HFFc6 (cell line): ENCODE results near the gene UFC1. TPM values are rescaled to one million over a fixed set of nuclear protein-coding genes. Genes with fewer than 3 reads are reported as not detected.

ENCODE experiments used
- DNase-seq: peaks from one replicate; pipeline ENCODE4 v3.0.0-alpha.2; 2018
- H3K27ac Mint-ChIP-seq: 2 replicates; pipeline ENCODE4 v1.8.0; 2020; ENCODE audit warnings: mild to moderate bottlenecking, mixed read lengths
- H3K27me3 Mint-ChIP-seq: 2 replicates; pipeline ENCODE4 v1.8.0; 2021; ENCODE audit warnings: mild to moderate bottlenecking, moderate library complexity, mixed read lengths; ENCODE audit not compliant: insufficient read depth
- H3K36me3 Mint-ChIP-seq: 2 replicates; pipeline ENCODE4 v1.8.0; 2021; ENCODE audit warnings: low read depth, mixed read lengths
- H3K4me1 Mint-ChIP-seq: 2 replicates; pipeline ENCODE4 v1.8.0; 2020; ENCODE audit warnings: low read depth, mixed read lengths
- H3K4me3 Mint-ChIP-seq: 2 replicates; pipeline ENCODE4 v1.8.0; 2020; ENCODE audit warnings: mild to moderate bottlenecking, moderate library complexity, mixed read lengths
- H3K9me3 Mint-ChIP-seq: 2 replicates; pipeline ENCODE4 v1.8.0; 2020; ENCODE audit warnings: mild to moderate bottlenecking, mixed read lengths
- total RNA-seq, 6 experiments: library from RNA; stranded (reverse); fragmentation: NEBNext Ultra II Directional; extraction: Animal tissue kit (Norgen Biotek cat#: 25700); gene quantifications; 2 replicates in 1 of 6; 3 replicates in 5 of 6; pipeline ENCODE4 v1.2.3, GENCODE V29; 2021
- TF ChIP-seq, protein P1 (sequence below): fragments of 200-600 bp; sonication (generic); IDR thresholded peaks from 2 replicates; pipeline ENCODE4 v1.5.0; 2021; ENCODE audit warnings: antibody characterized with exemption, mild to moderate bottlenecking

The UFC1 gene
- total RNA-seq, 6 experiments from 2014 or later = 83.8 to 92.6 (median 85.1) TPM

DNA sequence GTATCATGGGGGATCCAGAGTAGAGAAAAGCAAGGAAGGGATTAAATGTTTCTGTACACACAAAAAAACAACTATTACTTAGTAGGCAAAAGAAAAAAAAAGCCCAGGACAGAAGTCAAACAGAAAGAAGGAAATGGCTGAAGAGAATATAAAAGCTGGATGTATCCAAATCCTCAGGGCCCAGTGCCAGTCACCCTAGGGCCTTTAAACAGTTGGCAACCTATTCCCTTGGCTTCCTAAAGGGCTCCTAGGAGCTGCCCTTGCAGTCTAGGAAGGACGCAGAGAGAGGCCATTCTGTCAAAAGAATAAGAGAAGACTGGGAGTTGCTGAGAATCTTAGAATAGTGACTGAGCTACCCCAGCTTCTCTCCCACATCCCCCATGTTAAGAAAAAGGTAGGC is 18.6 kb downstream of the UFC1 start:
- H3K27ac Mint-ChIP-seq = peak overlapping the region; percentile 74

DNA sequence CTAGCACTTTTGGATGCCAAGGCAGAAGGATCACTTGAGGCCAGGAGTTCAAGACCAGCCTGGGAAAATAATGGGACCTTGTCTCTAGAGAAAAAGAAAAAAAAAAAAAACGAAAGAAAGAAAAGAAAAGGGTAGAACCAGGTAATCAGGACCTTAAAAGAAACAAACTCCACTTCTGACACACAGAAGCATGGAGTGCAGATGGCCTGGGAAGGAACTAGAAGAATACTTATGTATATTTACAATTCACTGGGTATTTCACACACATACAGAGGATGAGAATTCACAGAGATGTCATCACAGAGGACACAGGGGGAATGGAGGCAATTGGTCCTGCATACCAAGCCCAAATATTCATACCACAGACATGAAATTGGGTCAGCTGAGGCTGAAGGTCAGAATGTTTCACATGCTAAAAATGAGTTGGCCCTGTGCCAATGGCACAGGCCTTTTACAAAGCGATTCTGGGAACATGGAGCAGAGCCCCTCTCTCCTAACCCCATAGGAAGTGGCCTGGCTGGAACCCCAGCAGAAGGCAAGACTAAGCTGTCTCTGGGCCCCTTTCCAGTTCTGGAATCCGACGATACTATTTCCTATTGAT is 19.1 kb downstream of the UFC1 start:
- peaks cover 48% of the 10 kb centered on the region for H3K4me1 Mint-ChIP-seq
- H3K27ac Mint-ChIP-seq = peak overlapping the region; percentile 74
- peak; percentile 88 for DNase-seq
- H3K9me3 Mint-ChIP-seq = no peaks in the 10 kb centered on the region; the same call in 1 of the 2 replicates
- H3K27me3 Mint-ChIP-seq = peaks cover 3% of the 10 kb centered on the region
- H3K4me3 Mint-ChIP-seq = peak overlapping the region; percentile 29; the same call in 1 of the 2 replicates
- TF ChIP-seq, protein P1, sequence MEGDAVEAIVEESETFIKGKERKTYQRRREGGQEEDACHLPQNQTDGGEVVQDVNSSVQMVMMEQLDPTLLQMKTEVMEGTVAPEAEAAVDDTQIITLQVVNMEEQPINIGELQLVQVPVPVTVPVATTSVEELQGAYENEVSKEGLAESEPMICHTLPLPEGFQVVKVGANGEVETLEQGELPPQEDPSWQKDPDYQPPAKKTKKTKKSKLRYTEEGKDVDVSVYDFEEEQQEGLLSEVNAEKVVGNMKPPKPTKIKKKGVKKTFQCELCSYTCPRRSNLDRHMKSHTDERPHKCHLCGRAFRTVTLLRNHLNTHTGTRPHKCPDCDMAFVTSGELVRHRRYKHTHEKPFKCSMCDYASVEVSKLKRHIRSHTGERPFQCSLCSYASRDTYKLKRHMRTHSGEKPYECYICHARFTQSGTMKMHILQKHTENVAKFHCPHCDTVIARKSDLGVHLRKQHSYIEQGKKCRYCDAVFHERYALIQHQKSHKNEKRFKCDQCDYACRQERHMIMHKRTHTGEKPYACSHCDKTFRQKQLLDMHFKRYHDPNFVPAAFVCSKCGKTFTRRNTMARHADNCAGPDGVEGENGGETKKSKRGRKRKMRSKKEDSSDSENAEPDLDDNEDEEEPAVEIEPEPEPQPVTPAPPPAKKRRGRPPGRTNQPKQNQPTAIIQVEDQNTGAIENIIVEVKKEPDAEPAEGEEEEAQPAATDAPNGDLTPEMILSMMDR = no peak
- peaks cover 30% of the 10 kb centered on the region for H3K36me3 Mint-ChIP-seq

More for the DNA sequence above, 18.6 kb downstream of the UFC1 start:
- Mint-ChIP-seq H3K36me3 (peaks cover 30% of the 10 kb centered on the region), H3K4me1 (peaks cover 45% of the 10 kb centered on the region), H3K9me3 (no peaks in the 10 kb centered on the region; the same call in 1 of the 2 replicates), H3K27me3 (peaks cover 3% of the 10 kb centered on the region), H3K4me3 (peak overlapping the region; percentile 29)
- TF ChIP-seq, protein P1 = no peak
- DNase-seq = no peak

DNA sequence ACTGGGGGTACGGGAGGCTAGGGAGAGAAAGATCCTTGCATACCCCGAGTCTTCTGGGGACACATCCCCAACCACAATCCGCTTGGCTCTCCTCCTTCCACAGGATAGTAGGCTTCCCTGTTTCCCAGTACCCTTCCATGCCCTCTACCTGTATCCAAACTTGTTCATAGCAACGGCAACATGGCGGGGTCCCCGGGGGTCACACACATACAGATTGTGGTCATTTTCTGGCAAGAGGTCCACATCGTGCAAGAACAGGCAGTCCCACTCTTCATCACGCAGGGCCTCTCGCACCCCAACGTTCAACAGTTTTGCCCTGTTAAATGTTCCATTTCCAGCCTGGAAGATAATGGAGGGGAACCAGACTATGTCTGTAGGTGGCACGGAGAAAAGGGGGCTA is 19.9 kb downstream of the UFC1 start:
- Mint-ChIP-seq H3K9me3 (no peaks in the 10 kb centered on the region; the same call in 1 of the 2 replicates), H3K36me3 (peaks cover 30% of the 10 kb centered on the region), H3K4me3 (no peak overlapping the region), H3K27ac (peak overlapping the region; percentile 74), H3K27me3 (peaks cover 3% of the 10 kb centered on the region), H3K4me1 (peaks cover 47% of the 10 kb centered on the region)
- DNase-seq = no peak
- TF ChIP-seq, protein P1 = no peak

DNA sequence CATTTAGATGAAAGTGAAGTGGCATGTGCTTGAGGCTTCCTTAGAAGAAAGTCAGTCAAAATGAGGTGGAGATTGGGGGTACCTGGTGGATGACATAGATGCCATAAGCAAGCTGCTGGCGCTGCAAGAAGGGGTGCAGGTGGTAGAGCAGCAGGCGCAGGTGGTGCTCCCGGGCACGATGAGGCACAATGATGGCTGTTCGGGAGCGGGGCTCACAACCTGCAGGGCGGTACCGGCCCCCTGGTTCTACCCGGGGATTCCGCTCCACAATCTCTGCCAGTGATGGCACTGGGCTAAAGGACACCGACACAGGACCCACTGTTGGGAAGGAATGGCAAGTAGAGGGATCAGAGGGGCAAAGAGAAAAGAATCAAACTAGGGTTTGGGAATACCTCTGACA is 21.1 kb downstream of the UFC1 start:
- no peak for DNase-seq
- TF ChIP-seq, protein P1 = no peak
- Mint-ChIP-seq H3K27ac (no peak overlapping the region), H3K4me3 (no peak overlapping the region), H3K27me3 (peaks cover 3% of the 10 kb centered on the region), H3K36me3 (peaks cover 30% of the 10 kb centered on the region), H3K4me1 (peaks cover 47% of the 10 kb centered on the region), H3K9me3 (no peaks in the 10 kb centered on the region; the same call in 1 of the 2 replicates)

DNA sequence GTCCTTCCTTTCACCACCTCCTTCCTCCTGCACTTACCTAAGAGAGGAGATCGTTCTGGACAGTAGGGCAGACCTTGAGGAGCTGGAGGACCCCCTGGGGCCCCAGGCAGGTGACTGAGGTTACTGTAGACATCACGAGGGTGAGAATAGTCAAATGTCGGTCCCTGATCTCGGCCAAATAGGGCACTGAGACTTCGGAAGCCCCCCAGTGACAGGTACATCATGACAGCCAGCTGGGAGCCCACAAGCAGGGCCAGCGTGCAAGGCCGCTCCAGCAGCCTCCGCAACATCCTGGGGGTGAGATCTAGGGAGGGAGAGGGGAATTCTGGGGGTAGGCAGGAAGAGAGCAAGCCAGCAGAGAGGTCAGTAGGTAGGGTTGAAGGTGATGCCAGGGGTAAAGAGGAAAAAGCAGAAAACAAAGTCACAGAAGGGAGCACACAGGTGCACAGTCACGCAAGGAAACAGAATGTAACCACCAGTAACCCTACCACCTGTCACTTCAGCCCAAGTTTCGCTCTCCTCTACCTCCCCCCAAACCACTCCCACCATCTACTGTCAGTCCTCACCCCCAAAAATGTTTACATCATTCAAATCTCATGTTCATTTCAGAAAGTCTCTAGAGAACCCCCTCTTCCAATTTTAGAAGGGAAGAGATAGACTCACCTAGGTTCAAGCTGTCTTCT is 22.1 kb downstream of the UFC1 start:
- no peak for DNase-seq
- no peak overlapping the region for H3K27ac Mint-ChIP-seq
- TF ChIP-seq, protein P1 = no peak
- peak overlapping the region; percentile 99 for H3K4me3 Mint-ChIP-seq
- H3K9me3 Mint-ChIP-seq = no peaks in the 10 kb centered on the region; the same call in 1 of the 2 replicates
- peaks cover 47% of the 10 kb centered on the region for H3K4me1 Mint-ChIP-seq
- H3K36me3 Mint-ChIP-seq = peaks cover 29% of the 10 kb centered on the region
- peaks cover 3% of the 10 kb centered on the region for H3K27me3 Mint-ChIP-seq
